Spinal cord (tissue), 10 donors: ENCODE results near the gene GABRA4. TPM values are rescaled to one million over a fixed set of nuclear protein-coding genes. Genes with fewer than 3 reads are reported as not detected.

Source experiments
- DNase-seq, 6 donors: peaks; one replicate each; pipeline versions ENCODE4 v3.0.0 to v3.0.0-alpha.2; 2013 to 2015; ENCODE audit warnings: low spot score in 6 of 6, low read depth in 4 of 6
- H3K27ac ChIP-seq: one replicate; pipeline ENCODE4 v1.5.1; 2013; ENCODE audit warnings: low read depth, low read length, control low read depth
- H3K27me3 ChIP-seq: one replicate; pipeline ENCODE4 v1.6.1; 2013; ENCODE audit warnings: low read length; ENCODE audit not compliant: control insufficient read depth, insufficient read depth
- H3K36me3 ChIP-seq: one replicate; pipeline ENCODE4 v1.6.1; 2013; ENCODE audit warnings: low read length; ENCODE audit not compliant: control insufficient read depth, insufficient read depth
- H3K4me1 ChIP-seq: one replicate; pipeline ENCODE4 v1.6.1; 2013; ENCODE audit warnings: low read length; ENCODE audit not compliant: control insufficient read depth, insufficient read depth
- H3K4me3 ChIP-seq: one replicate; pipeline ENCODE4 v1.5.1; 2013; ENCODE audit warnings: low read depth, low read length, control low read depth
- H3K9me3 ChIP-seq: one replicate; pipeline ENCODE4 v1.6.1; 2013; ENCODE audit warnings: low read length; ENCODE audit not compliant: control insufficient read depth, insufficient read depth
- WGBS: methylation state at CpG from one replicate; pipeline ENCODE4 v1.1.5; 2013; ENCODE audit warnings: missing lambda C conversion rate; ENCODE audit not compliant: insufficient coverage; 5-methylcytosine and 5-hydroxymethylcytosine counted together
- polyA plus RNA-seq, 2 donors: library from polyadenylated mRNA; unstranded; fragments of 120-200 nt; gene quantifications; one replicate each; pipeline ENCODE4 v1.2.1, GENCODE V29; 2013; ENCODE audit not compliant: insufficient read length in 2 of 2
- total RNA-seq, 2 donors: library from RNA; depleted of rRNA in 1 of 2; stranded (reverse); fragments of 120-200 nt in 1 of 2; fragments of >200 nt in 1 of 2; gene quantifications; one replicate each; pipeline versions ENCODE4 v1.2.3 to v1.2.4, GENCODE V29; 2013 to 2014
- donor health status: healthy.

Gene GABRA4
- total and polyA plus RNA-seq, 4 donors: 1.3 to 8.1 (median 2.0) TPM

DNA sequence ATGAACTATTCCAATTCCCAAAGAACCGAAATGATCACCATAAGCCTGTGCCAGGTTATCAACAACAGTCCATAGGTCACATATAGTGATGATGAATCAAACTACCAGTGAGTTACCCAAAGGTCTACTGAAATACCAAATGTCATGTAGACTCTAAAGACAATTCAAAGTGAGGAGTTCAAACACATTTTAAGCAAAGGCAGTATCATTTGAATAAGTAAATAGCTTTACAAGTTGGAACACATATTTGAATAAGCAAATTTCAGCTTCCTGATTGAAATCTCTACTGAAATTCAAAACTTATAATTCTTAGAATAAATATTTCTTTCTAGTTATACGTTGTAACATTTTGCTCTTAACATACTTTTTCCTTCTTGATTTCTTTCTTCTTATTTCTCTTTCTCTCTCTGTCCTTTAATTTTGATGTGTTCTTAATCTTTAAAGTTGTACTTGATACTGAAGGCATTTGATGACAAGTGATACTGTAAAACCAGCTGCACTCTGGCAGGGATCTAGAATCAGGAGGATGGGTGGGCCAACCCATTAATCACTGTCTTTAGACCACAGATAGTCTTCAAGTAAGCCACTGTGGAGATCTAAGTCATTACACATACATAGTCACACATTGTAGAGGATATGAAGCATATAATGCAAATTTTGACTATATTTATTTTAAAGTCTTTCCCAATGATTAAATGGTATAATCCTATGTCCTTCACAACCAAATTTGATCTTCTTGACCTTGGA lies 34.5 kb downstream of the GABRA4 start:
- WGBS: no CpG with 5 or more reads among the region's 2 CpGs
- no peak overlapping the region for H3K4me3 ChIP-seq
- no peaks in the 10 kb centered on the region for H3K36me3 ChIP-seq
- H3K4me1 ChIP-seq: no peaks in the 10 kb centered on the region
- no peak for DNase-seq
- no peaks in the 10 kb centered on the region for H3K9me3 ChIP-seq
- H3K27me3 ChIP-seq: no peaks in the 10 kb centered on the region
- H3K27ac ChIP-seq: no peak overlapping the region

- Histone ChIP-seq H3K36me3 (no peaks in the 10 kb centered on the region), H3K4me1 (no peaks in the 10 kb centered on the region), H3K4me3 (no peak overlapping the region), H3K27me3 (no peaks in the 10 kb centered on the region), H3K9me3 (no peaks in the 10 kb centered on the region), H3K27ac (no peak overlapping the region)
- WGBS: 60% methylated on average over 1 of the region's 4 CpGs
- no peak for DNase-seq
Measured at GRCh38 chr4:46956451-46956850, 36.9 kb downstream of the GABRA4 start.

GRCh38 chr4:46955601-46956000 lies 37.8 kb downstream of the GABRA4 start:
- no peaks in the 10 kb centered on the region for H3K27me3 ChIP-seq
- H3K4me1 ChIP-seq: no peaks in the 10 kb centered on the region
- DNase-seq: no peak
- no peaks in the 10 kb centered on the region for H3K9me3 ChIP-seq
- no peaks in the 10 kb centered on the region for H3K36me3 ChIP-seq
- H3K4me3 ChIP-seq: no peak overlapping the region
- H3K27ac ChIP-seq: no peak overlapping the region

DNA sequence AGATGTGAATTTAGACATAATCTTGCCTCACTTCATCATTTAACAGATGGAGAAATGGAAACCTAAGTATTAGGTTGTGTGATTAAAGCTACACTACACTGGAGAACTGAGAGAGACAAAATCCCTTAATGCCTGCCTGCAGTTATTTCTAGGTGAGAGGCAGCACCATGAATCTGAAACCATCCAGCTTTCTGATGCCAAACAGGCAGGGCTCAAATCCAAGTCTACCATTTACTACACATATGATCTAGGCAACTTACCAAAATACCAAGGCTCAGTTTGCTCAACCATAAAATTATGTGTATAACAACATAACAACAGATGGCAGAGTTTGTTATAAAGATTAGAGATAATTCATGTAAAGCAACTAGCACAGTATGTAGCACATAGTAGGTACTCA lies 38.7 kb downstream of the GABRA4 start:
- Histone ChIP-seq H3K4me3 (no peak overlapping the region), H3K4me1 (no peaks in the 10 kb centered on the region), H3K36me3 (no peaks in the 10 kb centered on the region), H3K9me3 (no peaks in the 10 kb centered on the region), H3K27me3 (no peaks in the 10 kb centered on the region), H3K27ac (no peak overlapping the region)
- DNase-seq: peak in 1 of 6 donors; percentile 56

DNA sequence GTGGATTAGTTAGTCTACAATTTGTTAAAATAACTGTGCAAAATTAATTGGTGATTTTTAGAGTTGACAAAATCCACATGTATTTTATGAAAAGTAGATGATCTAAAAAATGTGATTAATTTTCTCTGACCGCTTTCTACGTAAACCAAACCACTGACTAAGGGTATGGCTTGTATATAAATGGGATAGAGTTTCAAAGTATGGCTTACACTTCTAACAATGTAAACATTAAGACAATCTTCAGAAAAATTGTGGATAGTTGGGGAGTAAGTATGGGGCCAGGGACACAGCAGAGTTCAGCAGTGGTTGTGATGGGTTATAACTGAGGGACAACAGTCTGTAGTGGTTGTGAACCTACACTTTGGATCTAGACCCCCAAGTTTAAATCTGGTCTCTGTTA lies 39.8 kb downstream of the GABRA4 start:
- no peaks in the 10 kb centered on the region for H3K36me3 ChIP-seq
- DNase-seq: no peak
- WGBS: no CpG with 5 or more reads among the region's 2 CpGs
- no peaks in the 10 kb centered on the region for H3K4me1 ChIP-seq
- no peak overlapping the region for H3K27ac ChIP-seq
- no peaks in the 10 kb centered on the region for H3K27me3 ChIP-seq
- H3K4me3 ChIP-seq: no peak overlapping the region
- no peaks in the 10 kb centered on the region for H3K9me3 ChIP-seq

- peak in 1 of 6 donors; percentile 70 for DNase-seq
- H3K36me3 ChIP-seq: no peaks in the 10 kb centered on the region
- H3K27ac ChIP-seq: no peak overlapping the region
- H3K4me3 ChIP-seq: no peak overlapping the region
- no CpG with 5 or more reads among the region's 2 CpGs for WGBS
- no peaks in the 10 kb centered on the region for H3K27me3 ChIP-seq
- H3K9me3 ChIP-seq: no peaks in the 10 kb centered on the region
- no peaks in the 10 kb centered on the region for H3K4me1 ChIP-seq
Measured at GRCh38 chr4:46952451-46952850, 40.9 kb downstream of the GABRA4 start.

GRCh38 chr4:46950826-46951225 lies 42.6 kb downstream of the GABRA4 start:
- no peaks in the 10 kb centered on the region for H3K27me3 ChIP-seq
- H3K27ac ChIP-seq: no peak overlapping the region
- H3K9me3 ChIP-seq: no peaks in the 10 kb centered on the region
- WGBS: no CpG with 5 or more reads among the region's 3 CpGs
- no peaks in the 10 kb centered on the region for H3K36me3 ChIP-seq
- H3K4me3 ChIP-seq: no peak overlapping the region
- DNase-seq: no peak
- H3K4me1 ChIP-seq: no peaks in the 10 kb centered on the region

- Histone ChIP-seq H3K27ac (no peak overlapping the region), H3K4me3 (no peak overlapping the region), H3K36me3 (no peaks in the 10 kb centered on the region), H3K4me1 (no peaks in the 10 kb centered on the region), H3K9me3 (no peaks in the 10 kb centered on the region), H3K27me3 (no peaks in the 10 kb centered on the region)
- no CpG with 5 or more reads among the region's 1 CpG for WGBS
- DNase-seq: no peak
Measured at GRCh38 chr4:46949822-46950221, 43.6 kb downstream of the GABRA4 start.

DNA sequence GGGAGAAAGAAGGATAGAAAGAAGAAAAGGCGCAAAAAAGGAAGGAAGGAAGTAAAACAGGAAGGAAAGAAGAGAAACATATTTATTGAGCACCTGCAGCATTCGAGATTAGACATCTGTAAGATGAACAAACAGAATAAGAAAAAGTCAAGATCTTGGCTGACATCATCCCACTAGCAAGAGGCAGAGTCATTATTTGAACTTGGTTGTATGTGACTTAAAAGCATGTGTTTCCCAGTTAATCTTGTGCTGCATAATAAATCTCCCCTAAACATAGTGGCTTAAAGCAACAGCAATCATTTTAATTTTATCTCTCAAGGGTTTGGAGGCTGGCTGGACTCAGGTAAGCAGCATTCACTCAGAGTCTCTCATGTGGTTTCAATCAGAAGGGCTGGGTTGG lies 45.8 kb downstream of the GABRA4 start:
- Histone ChIP-seq H3K27me3 (no peaks in the 10 kb centered on the region), H3K36me3 (no peaks in the 10 kb centered on the region), H3K27ac (no peak overlapping the region), H3K4me3 (no peak overlapping the region), H3K4me1 (no peaks in the 10 kb centered on the region), H3K9me3 (no peaks in the 10 kb centered on the region)
- 86% methylated on average over 1 of the region's 2 CpGs for WGBS
- DNase-seq: no peak

GRCh38 chr4:46946919-46947536 lies 46.4 kb downstream of the GABRA4 start:
- peak in 2 of 6 donors; percentile 45 to 71 for DNase-seq
- H3K4me3 ChIP-seq: no peak overlapping the region

More at GRCh38 chr4:46946919-46947536, 46.4 kb downstream of the GABRA4 start:
- no peaks in the 10 kb centered on the region for H3K4me1 ChIP-seq
- no peak overlapping the region for H3K27ac ChIP-seq
- no peaks in the 10 kb centered on the region for H3K9me3 ChIP-seq
- H3K36me3 ChIP-seq: no peaks in the 10 kb centered on the region
- no peaks in the 10 kb centered on the region for H3K27me3 ChIP-seq
- 16% methylated on average over 3 of the region's 6 CpGs for WGBS
